ENCODE data around the gene ALDH4A1. TPM values are rescaled to one million over a fixed set of nuclear protein-coding genes. Genes with fewer than 3 reads are reported as not detected.

The ALDH4A1 gene
- total and polyA plus RNA-seq, 2 of the 4 experiments (the other 2 are of a cell fraction), result 8.6 to 21.1 TPM

DNA sequence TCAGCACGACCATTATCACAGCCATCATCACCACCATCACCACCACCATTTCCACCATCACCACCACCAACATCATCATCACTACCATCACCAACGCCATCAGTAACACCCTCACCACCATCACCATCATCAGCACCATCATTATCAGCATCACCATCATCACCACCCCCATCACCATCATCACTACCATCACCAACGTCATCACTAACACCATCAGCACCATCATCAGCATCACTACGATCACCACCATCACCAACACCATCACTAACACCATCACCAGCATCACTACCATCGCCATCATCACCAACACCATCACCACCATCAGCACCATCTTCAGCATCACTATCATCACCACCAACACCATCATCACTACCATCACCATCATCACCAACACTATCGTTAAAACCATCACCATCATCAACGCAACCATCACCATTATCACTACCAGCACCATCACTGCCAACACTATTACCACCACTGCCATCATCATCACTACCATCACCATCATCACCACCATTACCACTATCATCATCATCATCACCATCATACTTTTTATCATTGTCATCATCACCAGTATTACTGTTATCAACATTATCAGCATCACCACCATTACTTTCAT is 44.2 kb downstream of the ALDH4A1 start:
- Histone ChIP-seq H3K4ac (ENCODE audit: low read depth, low read length) (no peak overlapping the region), H2BK120ac (ENCODE audit: low read depth, low read length) (no peak overlapping the region), H3K23ac (ENCODE audit: low read depth, low read length) (no peak overlapping the region), H2AK5ac (ENCODE audit: low read depth, low read length) (no peak overlapping the region), H2AK9ac (replicated peaks; ENCODE audit: low read depth, low read length, poor library complexity) (peak overlapping the region; percentile 42), H3K9me1 (ENCODE audit: insufficient read depth, low read length) (no peaks in the 10 kb centered on the region), H3K9ac (ENCODE audit: low read depth, low read length) (no peak overlapping the region), H3K4me3 (ENCODE audit: insufficient read depth, low read depth, low read length) (no peak overlapping the region), H3K18ac (ENCODE audit: low read depth, low read length) (no peak overlapping the region), H3K27ac (ENCODE audit: insufficient read depth, low read length) (no peak overlapping the region), H3K4me1 (ENCODE audit: control insufficient read depth, insufficient read depth, low read length) (no peaks in the 10 kb centered on the region), H4K20me1 (ENCODE audit: insufficient read depth, low read length) (no peaks in the 10 kb centered on the region), H2BK5ac (ENCODE audit: low read depth, low read length, poor library complexity, severe bottlenecking) (peak overlapping the region; percentile 41), H4K5ac (ENCODE audit: low read depth, low read length) (no peak overlapping the region), H2AFZ (replicated peaks; ENCODE audit: low read length, poor library complexity) (no peak overlapping the region), H3K4me2 (ENCODE audit: low read depth, low read length) (no peak overlapping the region), H3K9me3 (ENCODE audit: control insufficient read depth, insufficient read depth, low read length) (peaks cover 2% of the 10 kb centered on the region; the same call in 1 of the 2 replicates), H3K79me1 (ENCODE audit: low read depth in 1 of 2, low read length in 2 of 2) (no peaks in the 10 kb centered on the region), H3K27me3 (ENCODE audit: control insufficient read depth, insufficient read depth, low read length) (peaks cover 6% of the 10 kb centered on the region), H4K91ac (ENCODE audit: insufficient read depth, low read depth, low read length) (no peak overlapping the region), H3K36me3 (ENCODE audit: control insufficient read depth, insufficient read depth, low read length) (no peaks in the 10 kb centered on the region), H2BK20ac (ENCODE audit: low read depth, low read length) (no peak overlapping the region), H2BK15ac (ENCODE audit: low read depth, low read length) (no peak overlapping the region), H4K8ac (ENCODE audit: low read depth in 2 of 2, low read length in 2 of 2) (no peak overlapping the region), H3K14ac (replicated peaks; ENCODE audit: low read depth, low read length) (no peak overlapping the region), H3K56ac (ENCODE audit: extremely low read depth, insufficient read depth, low read length) (no peak overlapping the region)
- no peak for TF ChIP-seq NFE2L2 (IDR thresholded peaks at IDR 0.05; ENCODE audit: low read depth, low read length)
- TF ChIP-seq, protein P1, sequence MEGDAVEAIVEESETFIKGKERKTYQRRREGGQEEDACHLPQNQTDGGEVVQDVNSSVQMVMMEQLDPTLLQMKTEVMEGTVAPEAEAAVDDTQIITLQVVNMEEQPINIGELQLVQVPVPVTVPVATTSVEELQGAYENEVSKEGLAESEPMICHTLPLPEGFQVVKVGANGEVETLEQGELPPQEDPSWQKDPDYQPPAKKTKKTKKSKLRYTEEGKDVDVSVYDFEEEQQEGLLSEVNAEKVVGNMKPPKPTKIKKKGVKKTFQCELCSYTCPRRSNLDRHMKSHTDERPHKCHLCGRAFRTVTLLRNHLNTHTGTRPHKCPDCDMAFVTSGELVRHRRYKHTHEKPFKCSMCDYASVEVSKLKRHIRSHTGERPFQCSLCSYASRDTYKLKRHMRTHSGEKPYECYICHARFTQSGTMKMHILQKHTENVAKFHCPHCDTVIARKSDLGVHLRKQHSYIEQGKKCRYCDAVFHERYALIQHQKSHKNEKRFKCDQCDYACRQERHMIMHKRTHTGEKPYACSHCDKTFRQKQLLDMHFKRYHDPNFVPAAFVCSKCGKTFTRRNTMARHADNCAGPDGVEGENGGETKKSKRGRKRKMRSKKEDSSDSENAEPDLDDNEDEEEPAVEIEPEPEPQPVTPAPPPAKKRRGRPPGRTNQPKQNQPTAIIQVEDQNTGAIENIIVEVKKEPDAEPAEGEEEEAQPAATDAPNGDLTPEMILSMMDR (conservative IDR thresholded peaks at IDR 0.05; ENCODE audit: low read depth, low read length), result no peak
- no peak for TF ChIP-seq FOS (IDR thresholded peaks at IDR 0.05; ENCODE audit: low read depth, low read length)
- TF ChIP-seq RFX5 (IDR thresholded peaks at IDR 0.05; ENCODE audit: low read depth, low read length), result no peak
- intact Hi-C loops (cut with micrococcal nuclease) (no loop called here), in situ Hi-C loops (cut with MboI; ENCODE audit: low sequenced_read_pairs) (no loop called here), dilution Hi-C loops (cut with HindIII; ENCODE audit: low sequenced_read_pairs, unreplicated experiment) (no loop called here)
- DNase-seq (no peak), ATAC-seq (ENCODE audit: low read depth) (no peak)
- CTCF ChIA-PET, result no interaction called here
- BruUV-seq (replicated peaks), result no TSS peak
- 66% methylated on average over 7 of the region's 7 CpGs; no CpG with 5 or more reads in 1 of the 2 experiments for WGBS, 2 experiments (ENCODE audit: extremely low coverage in 2 of 2, insufficient read length in 1 of 2)
- POLR2A ChIA-PET (ENCODE audit: unreplicated experiment), result no interaction called here
